Tongue (tissue), 2 donors: ENCODE results near the gene PCDHGA9. TPM values are rescaled to one million over a fixed set of nuclear protein-coding genes. Genes with fewer than 3 reads are reported as not detected.
"Not testable (repeated sequence)": the region's sequence is repeated elsewhere in the genome, so short reads cannot be mapped to it uniquely, and the experiment has no call there.

ENCODE experiments used
- DNase-seq: peaks from one replicate; pipeline ENCODE4 v3.0.0-alpha.2; 2015
- total RNA-seq: library from RNA; depleted of rRNA; stranded (reverse); fragments of >200 nt; gene quantifications from one replicate; pipeline ENCODE4 v1.2.3, GENCODE V29; 2014

PCDHGA9 gene
- total RNA-seq, 1 donor from 2014 or later: 12.2 TPM

- no peak for DNase-seq
Observed at GRCh38 chr5:141384471-141385267, 17.9 kb upstream of the PCDHGA9 start.

GRCh38 chr5:141387557-141388311 lies 14.8 kb upstream of the PCDHGA9 start, which contains the start of gene PCDHGB4:
TSS of gene PCDHGB4 (plus strand) at chr5:141387698. CDS start at chr5:141387885, 187 bp downstream.
- peak; percentile 18 for DNase-seq

GRCh38 chr5:141388661-141389060 lies 13.9 kb upstream of the PCDHGA9 start:
- DNase-seq: no peak

- no peak for DNase-seq
Observed at GRCh38 chr5:141389153-141390042, 13.2 kb upstream of the PCDHGA9 start.

- no peak for DNase-seq
Observed at GRCh38 chr5:141392429-141393198, 10.0 kb upstream of the PCDHGA9 start, which contains the start of gene PCDHGA8. TSS of gene PCDHGA8 (plus strand) at chr5:141392633. CDS start at chr5:141392814, 181 bp downstream.

GRCh38 chr5:141393267-141393666 lies 9.3 kb upstream of the PCDHGA9 start:
- no peak for DNase-seq

GRCh38 chr5:141394401-141395187 lies 8.0 kb upstream of the PCDHGA9 start:
- DNase-seq: not testable (repeated sequence)

GRCh38 chr5:141397756-141398551 lies 4.6 kb upstream of the PCDHGA9 start, which contains the start of gene PCDHGB5:
TSS of gene PCDHGB5 (plus strand) at chr5:141397947. CDS start at chr5:141398128, 181 bp downstream.
- DNase-seq: peak; percentile 16

GRCh38 chr5:141398608-141399007 lies 4.0 kb upstream of the PCDHGA9 start:
- DNase-seq: no peak

- no peak for DNase-seq
Observed at GRCh38 chr5:141399555-141400258, 2.9 kb upstream of the PCDHGA9 start.

- DNase-seq: no peak
Observed at GRCh38 chr5:141403387-141403786, 809 bp downstream of the PCDHGA9 start.

GRCh38 chr5:141407790-141408505 lies 5.4 kb downstream of the PCDHGA9 start, which contains the start of gene PCDHGB6:
TSS of gene PCDHGB6 (plus strand) at chr5:141408021. CDS start at chr5:141408203, 182 bp downstream.
- DNase-seq: peak; percentile 50

GRCh38 chr5:141409598-141410306 lies 7.2 kb downstream of the PCDHGA9 start:
- DNase-seq: no peak

- no peak for DNase-seq
Observed at GRCh38 chr5:141411575-141411974, 9.0 kb downstream of the PCDHGA9 start.

GRCh38 chr5:141412854-141413539 lies 10.4 kb downstream of the PCDHGA9 start, which contains the start of gene PCDHGA10:
TSS of gene PCDHGA10 (plus strand) at chr5:141412987. CDS start at chr5:141413176, 189 bp downstream.
- peak; percentile 39 for DNase-seq

GRCh38 chr5:141413540-141414069 lies 11.0 kb downstream of the PCDHGA9 start:
- no peak for DNase-seq
